GM08714 (cell line): ENCODE data around the gene PGBD4.

Source experiments
- H3K4me3 ChIP-seq: fragments of 200-500 bp; sonication (Bioruptor generic); 2 replicates; pipeline ENCODE4 v1.5.1; 2014; ENCODE audit warnings: mild to moderate bottlenecking, low read length, inconsistent platforms
- ZNF274 ChIP-seq: IDR thresholded peaks from 2 replicates; pipeline ENCODE4 v1.6.1; 2012; ENCODE audit warnings: mild to moderate bottlenecking, low read depth, low read length

Gene PGBD4

GRCh38 chr15:34125945-34126344 lies 24.1 kb downstream of the PGBD4 start:
- no peak for TF ChIP-seq ZNF274
- H3K4me3 ChIP-seq: no peak overlapping the region

DNA sequence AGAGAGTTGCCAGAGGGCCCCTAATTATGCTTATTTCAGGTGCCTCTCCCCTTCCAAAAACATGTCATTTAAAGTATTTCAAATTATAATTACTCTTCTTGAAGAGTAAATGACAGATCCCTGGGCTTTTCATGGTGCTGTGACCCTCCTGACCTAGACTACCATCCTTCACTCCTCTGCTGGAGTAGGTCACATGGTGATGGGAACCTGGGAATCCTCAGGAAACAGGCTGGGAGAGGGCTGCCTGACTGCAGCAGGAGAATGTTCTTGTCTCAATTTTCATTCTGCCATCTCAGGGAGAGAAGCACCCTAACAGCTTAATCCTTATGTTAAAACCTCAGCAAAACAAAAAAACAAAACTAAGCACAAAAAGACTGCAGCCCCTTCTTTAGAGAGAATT lies 24.6 kb downstream of the PGBD4 start:
- no peak overlapping the region for H3K4me3 ChIP-seq

GRCh38 chr15:34128898-34129297 lies 27.0 kb downstream of the PGBD4 start:
- no peak for TF ChIP-seq ZNF274
- H3K4me3 ChIP-seq: no peak overlapping the region

More for the DNA sequence above, 24.6 kb downstream of the PGBD4 start:
- TF ChIP-seq ZNF274: no peak

DNA sequence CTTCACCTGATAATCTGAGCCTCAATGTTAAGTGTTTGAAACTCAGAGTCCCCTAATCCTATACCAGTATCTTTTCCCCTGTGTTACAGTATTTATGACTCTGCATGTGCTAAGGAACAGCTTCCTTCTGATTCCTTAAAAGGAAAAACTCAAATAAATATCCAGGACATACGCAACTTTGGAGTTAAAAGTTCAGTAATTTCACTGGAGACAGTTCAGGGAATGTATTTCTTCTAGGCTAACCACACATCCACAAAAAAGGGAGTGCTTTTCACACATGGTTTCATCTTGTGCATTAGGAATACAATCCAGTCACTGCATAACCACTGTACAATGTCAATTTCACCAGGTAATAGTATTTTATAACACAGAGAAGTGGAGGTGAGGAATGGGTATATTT lies 31.0 kb downstream of the PGBD4 start:
- no peak for TF ChIP-seq ZNF274
- no peak overlapping the region for H3K4me3 ChIP-seq

GRCh38 chr15:34133511-34133910 lies 31.6 kb downstream of the PGBD4 start:
- no peak for TF ChIP-seq ZNF274
- no peak overlapping the region for H3K4me3 ChIP-seq

GRCh38 chr15:34147371-34148140 lies 45.7 kb downstream of the PGBD4 start:
- no peak overlapping the region for H3K4me3 ChIP-seq
- TF ChIP-seq ZNF274: no peak

DNA sequence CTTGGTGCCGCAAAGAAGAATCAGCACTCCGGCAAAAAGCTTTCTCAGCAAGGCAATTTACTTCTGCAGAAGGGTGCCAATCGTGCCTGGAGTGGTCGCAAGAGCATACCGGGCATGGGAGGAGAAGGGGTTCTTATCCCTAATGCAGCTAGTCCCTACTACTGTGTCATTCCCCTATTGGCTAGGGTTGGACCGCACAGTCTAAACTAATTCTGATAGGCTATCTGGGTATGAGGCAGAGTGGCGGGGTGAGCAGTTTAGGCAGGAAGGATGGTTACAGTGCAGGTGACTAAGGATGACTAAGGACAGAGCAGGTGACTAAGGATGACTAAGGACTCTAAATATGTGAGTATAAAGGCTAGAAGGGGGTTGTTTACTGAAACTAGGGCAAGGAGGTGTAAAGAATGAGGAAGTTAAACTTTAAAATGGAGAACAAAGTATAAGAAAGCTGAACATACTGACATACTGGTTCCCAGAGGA lies 52.9 kb downstream of the PGBD4 start:
- TF ChIP-seq ZNF274: no peak
- no peak overlapping the region for H3K4me3 ChIP-seq

GRCh38 chr15:34155859-34156258 lies 54.0 kb downstream of the PGBD4 start:
- TF ChIP-seq ZNF274: no peak
- no peak overlapping the region for H3K4me3 ChIP-seq
